Measurements from ENCODE around the gene NOTCH4.

DNA sequence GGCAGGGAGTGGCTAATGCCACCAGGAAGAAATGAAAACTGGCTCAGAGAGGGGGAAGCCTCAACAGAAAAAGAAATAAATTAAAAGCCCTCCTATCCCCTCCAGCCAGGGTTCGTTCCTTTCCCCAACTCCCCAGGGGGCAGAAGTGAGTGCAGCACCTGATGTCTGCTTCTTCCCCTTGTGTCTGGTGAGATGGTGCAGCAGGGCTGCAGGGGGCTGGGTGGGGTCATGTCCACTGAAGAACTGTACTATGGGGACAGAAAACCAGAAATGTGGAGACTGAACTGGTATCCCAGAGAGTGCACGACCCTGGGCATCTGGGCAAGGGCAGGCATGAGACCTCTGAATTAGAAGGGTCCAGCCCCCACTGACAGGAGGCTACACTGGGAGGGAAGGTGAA is 55.5 kb downstream of the NOTCH4 start:
- TF ChIP-seq EZH2 (IDR thresholded peaks at IDR 0.05; ENCODE audit: insufficient read depth, poor library complexity, severe bottlenecking) (no peak), EZH2phosphoT487 (IDR thresholded peaks at IDR 0.05; ENCODE audit: insufficient read depth, low read depth) (no peak)
